ENCODE data around the gene TPSB2.

DNA sequence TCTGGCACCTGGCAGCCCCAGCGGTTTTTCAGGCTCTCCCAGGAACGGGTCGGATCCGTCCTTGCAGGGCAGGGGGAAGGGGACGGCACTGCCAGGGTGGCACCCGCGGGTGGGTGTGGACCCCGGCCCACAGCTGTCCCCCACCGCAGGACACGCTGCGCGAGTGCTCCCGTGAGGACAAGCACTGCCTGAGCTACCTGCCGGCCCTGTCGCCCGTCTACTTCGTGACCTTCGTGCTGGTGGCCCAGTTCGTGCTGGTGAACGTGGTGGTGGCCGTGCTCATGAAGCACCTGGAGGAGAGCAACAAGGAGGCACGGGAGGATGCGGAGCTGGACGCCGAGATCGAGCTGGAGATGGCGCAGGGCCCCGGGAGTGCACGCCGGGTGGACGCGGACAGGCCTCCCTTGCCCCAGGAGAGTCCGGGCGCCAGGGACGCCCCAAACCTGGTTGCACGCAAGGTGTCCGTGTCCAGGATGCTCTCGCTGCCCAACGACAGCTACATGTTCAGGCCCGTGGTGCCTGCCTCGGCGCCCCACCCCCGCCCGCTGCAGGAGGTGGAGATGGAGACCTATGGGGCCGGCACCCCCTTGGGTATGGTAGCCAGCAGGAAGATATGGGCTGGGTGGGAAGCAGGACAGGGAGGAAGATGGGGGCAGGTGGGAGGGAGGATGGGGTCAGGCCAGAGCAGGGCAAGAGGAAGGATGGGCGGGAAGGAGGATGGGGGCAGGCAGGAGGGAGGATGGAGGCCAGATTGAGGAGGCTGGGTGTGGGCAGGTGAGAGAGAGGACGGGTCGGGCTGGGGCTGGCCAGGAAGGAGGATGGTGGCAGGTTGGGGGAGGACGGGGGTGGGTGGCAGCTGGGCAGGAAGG lies 11.7 kb downstream of the TPSB2 start:
- TF ChIP-seq POLR2AphosphoS5 (IDR thresholded peaks at IDR 0.05) (no peak), POLR2A (IDR thresholded peaks at IDR 0.05) (no peak)
- TF ChIP-seq, protein P1, sequence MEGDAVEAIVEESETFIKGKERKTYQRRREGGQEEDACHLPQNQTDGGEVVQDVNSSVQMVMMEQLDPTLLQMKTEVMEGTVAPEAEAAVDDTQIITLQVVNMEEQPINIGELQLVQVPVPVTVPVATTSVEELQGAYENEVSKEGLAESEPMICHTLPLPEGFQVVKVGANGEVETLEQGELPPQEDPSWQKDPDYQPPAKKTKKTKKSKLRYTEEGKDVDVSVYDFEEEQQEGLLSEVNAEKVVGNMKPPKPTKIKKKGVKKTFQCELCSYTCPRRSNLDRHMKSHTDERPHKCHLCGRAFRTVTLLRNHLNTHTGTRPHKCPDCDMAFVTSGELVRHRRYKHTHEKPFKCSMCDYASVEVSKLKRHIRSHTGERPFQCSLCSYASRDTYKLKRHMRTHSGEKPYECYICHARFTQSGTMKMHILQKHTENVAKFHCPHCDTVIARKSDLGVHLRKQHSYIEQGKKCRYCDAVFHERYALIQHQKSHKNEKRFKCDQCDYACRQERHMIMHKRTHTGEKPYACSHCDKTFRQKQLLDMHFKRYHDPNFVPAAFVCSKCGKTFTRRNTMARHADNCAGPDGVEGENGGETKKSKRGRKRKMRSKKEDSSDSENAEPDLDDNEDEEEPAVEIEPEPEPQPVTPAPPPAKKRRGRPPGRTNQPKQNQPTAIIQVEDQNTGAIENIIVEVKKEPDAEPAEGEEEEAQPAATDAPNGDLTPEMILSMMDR (IDR thresholded peaks at IDR 0.05), result no peak
